Esophagus muscularis mucosa (tissue), 4 donors: ENCODE data around the gene PTPN23. TPM values are rescaled to one million over a fixed set of nuclear protein-coding genes. Genes with fewer than 3 reads are reported as not detected.
"Not testable (repeated sequence)": the region's sequence is repeated elsewhere in the genome, so short reads cannot be mapped to it uniquely, and the experiment has no call there.

Experiments
- DNase-seq: peaks from one replicate; pipeline ENCODE4 v3.0.0-alpha.2; 2017; ENCODE audit errors: extremely low spot score
- H3K27ac ChIP-seq, 4 donors: fragments of 200-600 bp; sonication (generic); replicated peaks in 1 of 4; 1 replicate in 3 of 4; 2 replicates in 1 of 4; pipeline ENCODE4 v1.5.1; 2016 to 2019; ENCODE audit warnings: mild to moderate bottlenecking in 1 of 4
- H3K27me3 ChIP-seq, 4 donors: fragments of 200-600 bp; sonication (generic); one replicate each; pipeline versions ENCODE4 v1.5.1 to v1.6.0; 2016 to 2019
- H3K36me3 ChIP-seq, 4 donors: fragments of 200-600 bp; sonication (generic); one replicate each; pipeline ENCODE4 v1.5.1; 2016 to 2019
- H3K4me1 ChIP-seq, 4 donors: fragments of 200-600 bp; sonication (generic); one replicate each; pipeline ENCODE4 v1.5.1; 2016 to 2019
- H3K4me3 ChIP-seq, 4 donors: fragments of 200-600 bp; sonication (generic); 1 replicate in 2 of 4; 2 replicates in 2 of 4; pipeline ENCODE4 v1.5.1; 2016 to 2019; ENCODE audit warnings: mild to moderate bottlenecking in 4 of 4, moderate library complexity in 1 of 4
- H3K9me3 ChIP-seq, 4 donors: fragments of 200-600 bp; sonication (generic); 1 replicate in 3 of 4; 2 replicates in 1 of 4; pipeline ENCODE4 v1.5.1; 2016 to 2019
- CTCF ChIP-seq, 3 experiments: fragments of 200-600 bp in 2 of 3; fragments of 450-650 bp in 1 of 3; sonication (generic) in 2 of 3; IDR thresholded peaks; one replicate each; pipeline ENCODE4 v1.5.1; 2017 to 2019; ENCODE audit warnings: antibody characterized with exemption in 3 of 3, mild to moderate bottlenecking in 2 of 3, moderate library complexity in 1 of 3
- EP300 ChIP-seq: sonication (generic); formaldehyde crosslinking; IDR thresholded peaks from one replicate; pipeline ENCODE4 v1.6.1; 2017; ENCODE audit warnings: antibody characterized with exemption
- POLR2A ChIP-seq: fragments of 450-650 bp; IDR thresholded peaks from one replicate; pipeline ENCODE4 v1.6.1; 2017; ENCODE audit warnings: antibody characterized with exemption, moderate library complexity, mild to moderate bottlenecking, low read depth
- POLR2AphosphoS5 ChIP-seq, 2 donors: sonication (generic); formaldehyde crosslinking; IDR thresholded peaks; one replicate each; pipeline ENCODE4 v1.6.1; 2017; ENCODE audit warnings: antibody characterized with exemption in 2 of 2
- WGBS: methylation state at CpG from one replicate; pipeline ENCODE4 v1.1.5; 2018; 5-methylcytosine and 5-hydroxymethylcytosine counted together
- intact Hi-C: fragments of 100-400 bp; cut with DNase I; formaldehyde crosslinking; loops from one replicate; pipeline ENCODE4 v1.15.1; 2023
- total RNA-seq, 4 donors: library from RNA; depleted of rRNA; stranded (reverse); fragments of >200 nt; gene quantifications; one replicate each; pipeline versions ENCODE4 v1.1.0 to v1.2.1, GENCODE V29; 2016

PTPN23 gene
- total RNA-seq, 4 donors from 2014 or later = 16.9 to 156 (median 26.3) TPM

- Histone ChIP-seq H3K27ac (peak overlapping the region; percentile 75 to 83 (median 80)), H3K27me3 (no peaks in the 10 kb centered on the region), H3K36me3 (peaks cover 0 to 35% (median 21%) of the 10 kb centered on the region in 4 donors), H3K4me1 (peaks cover 25 to 30% (median 27%) of the 10 kb centered on the region in 4 donors), H3K4me3 (peak overlapping the region in 1 of 4 donors; percentile 1), H3K9me3 (no peaks in the 10 kb centered on the region)
- TF ChIP-seq EP300 = no peak
- 45% methylated on average over 5 of the region's 5 CpGs for WGBS
- intact Hi-C loops = no loop called here
- DNase-seq = no peak
Observed at GRCh38 chr3:47443611-47443995, 62.8 kb downstream of the PTPN23 start.

GRCh38 chr3:47444103-47444502 is 63.3 kb downstream of the PTPN23 start:
- peaks cover 0 to 30% (median 17%) of the 10 kb centered on the region in 4 donors for H3K36me3 ChIP-seq
- TF ChIP-seq POLR2A (no peak), POLR2AphosphoS5 (IDR thresholded peaks at IDR 0.05) (no peak), EP300 (no peak), CTCF (IDR thresholded peaks at IDR 0.05) (no peak)
- H3K4me1 ChIP-seq = peaks cover 25 to 30% (median 27%) of the 10 kb centered on the region in 4 donors
- H3K27ac ChIP-seq = peak overlapping the region; percentile 75 to 83 (median 80)
- no peak overlapping the region for H3K4me3 ChIP-seq
- WGBS = 84% methylated on average over 5 of the region's 5 CpGs
- H3K27me3 ChIP-seq = no peaks in the 10 kb centered on the region
- no peaks in the 10 kb centered on the region for H3K9me3 ChIP-seq
- DNase-seq = no peak
- intact Hi-C loops = no loop called here

- 72% methylated on average over 4 of the region's 4 CpGs for WGBS
- TF ChIP-seq POLR2AphosphoS5 (IDR thresholded peaks at IDR 0.05) (no peak), POLR2A (no peak), CTCF (IDR thresholded peaks at IDR 0.05) (no peak), EP300 (no peak)
- Histone ChIP-seq H3K27me3 (no peaks in the 10 kb centered on the region), H3K4me1 (peaks cover 0 to 31% (median 19%) of the 10 kb centered on the region in 4 donors), H3K9me3 (no peaks in the 10 kb centered on the region), H3K36me3 (no peaks in the 10 kb centered on the region), H3K4me3 (no peak overlapping the region), H3K27ac (no peak overlapping the region)
- intact Hi-C loops = no loop called here
- DNase-seq = no peak
Observed at GRCh38 chr3:47452453-47453215, 71.8 kb downstream of the PTPN23 start.

- Histone ChIP-seq H3K9me3 (no peaks in the 10 kb centered on the region), H3K27ac (no peak overlapping the region), H3K4me1 (peaks cover 0 to 29% (median 20%) of the 10 kb centered on the region in 4 donors), H3K27me3 (no peaks in the 10 kb centered on the region), H3K36me3 (no peaks in the 10 kb centered on the region), H3K4me3 (no peak overlapping the region)
- DNase-seq = no peak
- TF ChIP-seq CTCF (IDR thresholded peaks at IDR 0.05) (no peak), POLR2AphosphoS5 (IDR thresholded peaks at IDR 0.05) (no peak), POLR2A (no peak), EP300 (no peak)
- 76% methylated on average over 3 of the region's 3 CpGs for WGBS
- intact Hi-C loops = no loop called here
Observed at GRCh38 chr3:47455806-47456452, 75.1 kb downstream of the PTPN23 start.

- no peak for DNase-seq
- intact Hi-C loops = no loop called here
- TF ChIP-seq EP300 = no peak
- Histone ChIP-seq H3K4me3 (no peak overlapping the region), H3K27me3 (no peaks in the 10 kb centered on the region), H3K4me1 (peaks cover 0 to 36% (median 27%) of the 10 kb centered on the region in 4 donors), H3K36me3 (no peaks in the 10 kb centered on the region), H3K9me3 (no peaks in the 10 kb centered on the region), H3K27ac (no peak overlapping the region)
Observed at GRCh38 chr3:47456984-47457383, 76.2 kb downstream of the PTPN23 start.

GRCh38 chr3:47459534-47460085 is 78.8 kb downstream of the PTPN23 start:
- DNase-seq, H3K4me3 ChIP-seq, H3K9me3 ChIP-seq, H3K36me3 ChIP-seq, H3K27me3 ChIP-seq, H3K27ac ChIP-seq, intact Hi-C loops: not testable (repeated sequence)
- 85% methylated on average over 9 of the region's 9 CpGs for WGBS
- H3K4me1 ChIP-seq = peaks cover 6 to 43% (median 30%) of the 10 kb centered on the region in 4 donors
